NCI-H2196 treated with DMSO at 0.1 percent for 48 hours (cell line): ENCODE measurements around the gene CENPL.
"Not testable (repeated sequence)": the region's sequence is repeated elsewhere in the genome, so short reads cannot be mapped to it uniquely, and the experiment has no call there.

Experiments
- DNase-seq: peaks from one replicate; lab custom pipeline; 2025; ENCODE audit not compliant: unreplicated experiment; lab: John Stamatoyannopoulos, UW

The CENPL gene

GRCh38 chr1:173824315-173825081 lies at the start of gene CENPL, which contains the start of gene DARS2:
TSS of gene CENPL (minus strand) at chr1:173824883. CDS start at chr1:173811299, 13,584 bp downstream.
TSS of gene DARS2 (plus strand) at chr1:173824673. CDS start at chr1:173825230, 557 bp downstream.
- peak; percentile 94 for DNase-seq

DNA sequence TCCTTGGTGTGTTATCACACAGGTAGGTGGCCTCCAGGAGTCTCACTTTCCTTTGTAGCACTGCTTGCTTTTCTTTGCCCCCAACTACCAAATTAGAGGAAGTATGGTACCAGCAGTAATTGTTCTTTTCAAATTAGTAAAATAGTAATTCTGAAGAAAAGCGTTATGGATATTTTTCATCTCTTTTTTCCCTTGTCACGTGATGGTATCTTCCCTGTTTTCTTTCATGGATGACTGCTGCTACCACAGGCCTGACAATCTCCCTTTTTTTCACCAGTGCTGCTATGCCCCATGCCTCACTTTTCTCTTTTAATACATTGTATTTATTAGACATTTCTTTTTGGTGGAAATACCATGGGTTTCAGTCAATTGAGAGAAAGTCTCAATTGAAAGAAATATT lies 46.8 kb upstream of the CENPL start:
- no peak for DNase-seq

- DNase-seq = no peak
These were observed 46.4 kb upstream of the CENPL start for GRCh38 chr1:173871091-173871490.

DNA sequence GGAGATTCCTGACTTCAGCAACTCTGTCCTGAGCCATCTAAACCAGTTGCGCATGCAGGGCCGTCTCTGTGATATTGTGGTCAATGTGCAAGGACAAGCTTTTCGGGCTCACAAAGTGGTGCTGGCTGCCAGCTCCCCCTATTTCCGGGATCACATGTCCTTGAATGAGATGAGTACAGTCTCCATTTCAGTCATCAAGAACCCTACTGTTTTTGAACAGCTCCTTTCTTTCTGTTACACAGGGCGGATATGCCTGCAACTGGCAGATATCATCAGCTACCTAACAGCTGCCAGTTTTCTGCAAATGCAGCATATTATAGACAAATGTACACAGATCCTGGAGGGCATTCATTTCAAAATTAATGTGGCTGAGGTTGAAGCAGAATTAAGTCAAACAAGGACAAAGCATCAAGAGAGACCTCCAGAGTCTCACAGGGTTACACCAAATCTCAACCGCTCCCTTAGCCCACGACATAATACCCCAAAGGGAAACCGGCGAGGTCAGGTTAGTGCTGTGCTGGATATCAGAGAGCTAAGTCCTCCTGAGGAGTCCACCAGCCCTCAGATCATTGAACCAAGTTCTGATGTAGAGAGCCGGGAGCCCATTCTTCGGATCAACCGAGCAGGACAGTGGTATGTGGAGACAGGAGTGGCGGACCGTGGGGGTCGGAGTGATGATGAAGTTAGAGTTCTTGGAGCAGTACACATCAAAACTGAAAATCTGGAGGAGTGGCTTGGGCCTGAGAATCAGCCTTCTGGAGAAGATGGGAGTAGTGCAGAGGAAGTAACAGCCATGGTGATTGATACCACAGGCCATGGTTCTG lies 45.8 kb upstream of the CENPL start:
- peak; percentile 76 for DNase-seq

- DNase-seq = no peak
These were observed 44.3 kb upstream of the CENPL start for GRCh38 chr1:173869021-173869359.

GRCh38 chr1:173868266-173869020 lies 43.8 kb upstream of the CENPL start, which contains the start of gene ZBTB37:
TSS of gene ZBTB37 (plus strand) at chr1:173868380. CDS start at chr1:173870226, 1,846 bp downstream.
- peak; percentile 89 for DNase-seq

DNA sequence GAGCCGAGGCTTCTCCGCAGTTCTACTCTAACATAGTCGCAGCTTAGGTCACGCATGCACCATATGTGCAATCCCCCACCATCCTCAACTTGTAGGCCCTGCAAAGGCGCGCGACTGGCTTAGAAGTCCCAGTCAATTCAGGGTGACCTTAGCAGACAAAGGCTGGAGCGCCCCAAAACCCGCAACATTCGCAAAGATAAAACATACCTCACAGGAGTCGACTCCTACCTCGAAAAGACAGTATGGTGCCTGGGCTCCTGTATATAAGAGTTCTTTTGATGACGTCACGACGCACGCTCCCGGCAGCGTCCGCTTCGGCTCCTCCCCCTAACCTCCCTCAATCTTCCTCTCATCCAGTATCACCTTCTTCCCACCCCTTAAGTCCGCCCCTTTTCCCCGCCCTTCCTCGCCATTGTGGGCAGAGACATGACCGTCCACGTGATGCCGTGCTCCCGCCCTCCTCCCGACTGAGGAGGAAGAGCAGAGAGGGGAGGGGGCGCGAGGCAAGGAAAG lies 43.1 kb upstream of the CENPL start, which contains the start of gene GAS5:
TSS of gene GAS5 (minus strand) at position 237 of the 513 bp plus-strand sequence.
- DNase-seq = peak; percentile 98

DNA sequence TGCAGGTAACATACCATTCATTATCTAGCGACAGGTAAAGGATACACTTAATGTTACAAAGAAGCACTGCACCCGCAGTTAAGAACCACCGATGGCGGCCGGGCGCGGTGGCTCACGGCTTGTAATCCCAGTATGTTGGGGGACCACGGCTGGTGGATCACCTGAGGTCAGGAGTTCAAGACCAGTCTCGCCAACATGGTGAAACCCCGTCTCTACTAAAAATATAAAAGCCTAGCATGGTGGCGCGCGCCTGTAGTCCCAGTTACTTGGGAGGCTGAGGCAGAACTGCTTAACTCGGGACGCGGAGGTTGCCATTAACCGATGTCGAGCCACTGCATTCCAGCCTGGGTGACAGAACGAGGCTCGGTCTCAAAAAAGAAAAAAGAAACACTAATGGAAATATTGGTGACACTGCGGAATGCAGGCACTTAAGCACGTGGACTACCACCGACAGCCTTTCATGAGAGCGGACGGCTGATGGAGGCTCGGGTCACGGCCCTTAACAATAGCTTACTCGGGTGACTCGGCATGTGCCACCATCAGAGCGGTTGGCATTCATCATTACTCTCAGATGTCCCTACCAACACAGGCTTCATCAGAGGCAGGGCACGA lies 42.6 kb upstream of the CENPL start:
- DNase-seq = no peak

DNA sequence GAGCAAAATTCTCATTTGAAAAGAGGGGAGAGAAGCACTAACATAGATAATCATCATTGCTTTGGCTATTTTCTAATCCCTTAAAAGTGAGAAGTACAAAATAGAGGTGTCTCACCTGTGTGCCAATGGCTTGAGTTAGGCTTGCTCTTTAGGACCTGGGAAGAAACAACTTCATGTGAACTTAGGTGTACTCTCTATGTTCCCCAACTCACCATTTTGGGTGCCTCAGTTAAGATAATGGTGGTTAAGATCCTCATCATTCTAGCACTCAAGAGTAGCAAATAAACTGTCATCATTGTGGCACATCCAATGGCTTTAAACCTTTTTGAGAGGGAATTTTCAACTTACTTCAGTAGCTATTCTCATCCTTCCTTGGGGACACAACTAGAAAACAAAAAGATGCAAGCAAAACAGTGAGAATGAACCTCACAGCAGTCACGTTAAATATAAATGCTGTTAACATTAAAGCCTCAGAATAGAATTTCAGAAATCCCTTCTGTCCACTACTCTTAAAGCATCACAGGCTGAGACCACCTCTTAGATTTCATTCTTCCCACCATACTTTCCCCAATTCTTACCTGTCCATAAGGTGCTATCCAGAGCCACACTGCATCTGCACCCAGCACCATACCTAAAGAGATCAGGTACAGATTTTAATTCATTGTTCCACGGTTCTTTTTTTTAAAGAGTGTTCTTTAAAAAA lies 41.9 kb upstream of the CENPL start:
- DNase-seq = no peak

- no peak for DNase-seq
These were observed 40.9 kb upstream of the CENPL start for GRCh38 chr1:173865468-173866164.

DNA sequence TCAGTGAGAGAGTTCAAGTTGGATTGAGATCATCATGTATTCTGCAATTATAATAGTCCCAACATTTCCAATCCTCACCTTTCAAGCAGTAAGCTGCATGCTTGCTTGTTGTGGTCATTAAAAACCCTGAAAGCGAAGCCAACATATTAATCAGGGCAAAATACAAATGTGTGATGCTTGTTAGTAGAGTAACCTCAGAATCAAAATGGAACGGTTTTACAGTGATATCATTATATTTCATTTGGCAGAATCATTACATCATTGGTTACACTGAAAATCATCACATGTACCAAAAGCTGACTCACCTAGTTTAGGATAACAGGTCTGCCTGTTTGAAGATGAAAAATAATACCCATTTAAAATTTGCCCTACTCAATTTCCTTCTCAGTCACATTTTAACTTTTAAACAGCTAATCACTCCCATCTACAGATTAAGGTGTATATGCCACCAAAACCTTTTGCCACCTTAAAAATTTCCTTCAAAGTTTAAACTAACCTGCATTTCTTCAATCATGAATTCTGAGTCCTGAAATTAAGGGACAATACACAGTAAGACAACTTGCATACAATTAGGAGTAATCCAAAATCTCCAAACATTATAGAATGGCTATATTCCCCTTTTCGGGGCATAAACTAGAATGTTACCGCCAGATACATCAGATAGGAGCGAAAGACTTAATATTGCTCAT lies 39.6 kb upstream of the CENPL start:
- DNase-seq = no peak

DNA sequence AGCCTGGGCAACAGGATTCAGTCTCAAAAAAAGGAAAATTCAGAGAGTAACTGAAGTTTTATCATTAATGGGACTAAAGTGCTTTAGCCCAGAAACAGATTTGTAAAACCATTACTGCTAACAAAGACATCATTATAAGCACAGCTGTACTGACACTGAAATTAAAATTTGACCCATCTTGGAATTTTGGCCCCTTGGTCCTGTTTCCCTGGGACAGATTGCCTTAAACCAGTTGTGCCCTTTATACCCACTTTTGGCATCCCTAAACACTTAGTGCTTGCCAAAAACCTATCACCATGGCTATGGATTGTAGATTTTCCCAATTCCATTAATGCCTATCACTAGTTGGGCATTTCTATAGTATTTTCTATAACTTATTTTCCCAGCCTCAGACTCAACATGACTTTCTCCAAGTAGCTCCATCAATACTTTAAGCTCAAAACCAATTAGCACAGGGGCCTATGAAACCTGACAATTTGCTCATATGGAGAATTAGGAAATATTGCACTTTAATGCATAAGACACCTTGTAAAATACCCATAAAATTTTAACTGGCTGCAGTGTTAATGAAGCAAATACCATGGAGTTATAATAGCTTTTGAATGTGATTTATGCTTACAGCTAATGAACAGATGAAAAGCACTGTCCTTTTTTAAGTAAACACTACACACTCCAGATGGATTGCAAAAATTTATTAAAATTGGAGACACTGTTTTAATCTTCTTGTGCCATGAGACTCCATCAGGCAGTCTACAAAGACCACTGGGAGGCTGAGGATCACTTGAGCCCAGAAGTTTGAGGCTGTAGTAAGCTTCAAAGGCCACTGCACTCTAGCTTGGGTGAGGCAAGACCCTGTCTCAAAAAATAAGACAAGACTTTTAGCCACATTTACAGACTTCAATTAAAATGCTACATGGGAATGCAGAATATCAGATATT lies 38.8 kb upstream of the CENPL start:
- DNase-seq = no peak

- DNase-seq = no peak
These were observed 38.1 kb upstream of the CENPL start for GRCh38 chr1:173862769-173863223.

DNA sequence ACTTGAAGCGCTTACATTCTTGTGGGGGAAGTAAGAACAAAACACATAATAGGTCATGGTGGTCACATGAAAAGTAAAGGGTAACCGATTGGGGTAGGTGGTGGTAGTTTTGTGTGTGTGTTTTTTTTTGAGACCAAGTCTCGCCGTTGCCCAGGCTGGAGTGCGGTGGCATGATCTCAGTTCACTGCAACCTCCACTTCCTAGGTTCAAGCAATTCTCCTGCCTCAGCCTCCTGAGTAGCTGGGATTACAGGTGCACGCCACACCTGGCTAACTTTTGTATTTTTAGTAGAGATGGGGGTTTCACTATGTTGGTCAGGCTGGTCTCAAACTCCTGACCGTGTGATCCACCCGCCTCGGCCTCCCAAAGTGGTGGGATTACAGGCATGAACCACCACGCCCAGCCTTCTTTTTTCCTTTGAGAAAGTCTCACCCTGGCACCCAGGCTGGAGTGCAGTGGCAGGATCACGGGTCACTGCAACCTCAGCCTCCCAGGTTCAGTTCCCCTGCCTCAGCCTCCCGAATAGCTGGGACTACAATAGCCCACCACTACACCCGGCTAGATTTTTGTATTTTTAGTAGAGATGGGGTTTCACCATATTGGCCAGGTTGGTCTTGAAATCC lies 37.6 kb upstream of the CENPL start:
- DNase-seq = not testable (repeated sequence)

DNA sequence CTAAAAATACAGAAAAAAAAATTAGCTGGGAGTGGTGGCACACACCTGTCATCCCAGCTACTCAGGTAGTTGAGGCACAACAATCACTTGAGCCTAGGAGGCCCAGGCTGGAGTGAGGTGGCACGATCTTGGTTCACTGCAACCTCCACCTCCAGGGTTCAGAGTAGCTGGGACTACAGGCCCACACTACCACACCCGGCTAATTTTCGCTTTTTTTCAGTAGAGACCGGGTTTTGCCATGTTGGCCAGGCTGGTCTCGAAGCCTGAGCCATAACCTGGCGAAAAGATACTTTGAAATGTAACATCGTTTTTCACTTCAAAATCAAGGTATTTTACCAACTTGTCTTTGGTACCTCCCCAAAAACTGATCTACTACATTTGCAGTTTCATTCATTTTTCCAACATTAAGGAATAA lies 37.1 kb upstream of the CENPL start:
- DNase-seq = no peak

GRCh38 chr1:173860065-173860464 lies 35.4 kb upstream of the CENPL start:
- no peak for DNase-seq

- DNase-seq = not testable (repeated sequence)
These were observed 34.9 kb upstream of the CENPL start for GRCh38 chr1:173859547-173859946.
